ENCODE data around the gene MAPK14. TPM values are rescaled to one million over a fixed set of nuclear protein-coding genes. Genes with fewer than 3 reads are reported as not detected.

MAPK14 gene
- total and polyA plus RNA-seq, 12 donors: 9.2 to 38.1 (median 29.3) TPM

- Histone ChIP-seq H3K36me3 (peaks cover 0 to 99% (median 31%) of the 10 kb centered on the region in 9 donors), H3K4me1 (peaks cover 0 to 19% (median 13%) of the 10 kb centered on the region in 9 donors), H3K27me3 (no peaks in the 10 kb centered on the region), H3K9me3 (no peaks in the 10 kb centered on the region), H3K27ac (no peak overlapping the region), H3K4me3 (no peak overlapping the region)
- ATAC-seq: peak in 5 of 8 donors; percentile 68 to 87 (median 72)
- 20 to 37% methylated on average over 2 of the region's 2 CpGs for WGBS, 2 donors
- TF ChIP-seq CTCF (IDR thresholded peaks at IDR 0.05): no peak
- intact Hi-C loops (cut with DNase I): no loop called here
- no peak for DNase-seq
Measured at GRCh38 chr6:36104836-36105235, 77.2 kb downstream of the MAPK14 start.

- no peak for DNase-seq
- Histone ChIP-seq H3K9me3 (no peaks in the 10 kb centered on the region), H3K4me3 (no peak overlapping the region), H3K4me1 (peaks cover 0 to 12% (median 6%) of the 10 kb centered on the region in 9 donors), H3K36me3 (peaks cover 0 to 89% (median 23%) of the 10 kb centered on the region in 9 donors), H3K27ac (peak overlapping the region in 1 of 10 donors; percentile 33), H3K27me3 (no peaks in the 10 kb centered on the region)
- intact Hi-C loops (cut with DNase I): no loop called here
- ATAC-seq: no peak
- TF ChIP-seq CTCF (IDR thresholded peaks at IDR 0.05): no peak
- 81 to 88% methylated on average over 7 of the region's 7 CpGs for WGBS, 2 donors
Measured at GRCh38 chr6:36109092-36109491, 81.5 kb downstream of the MAPK14 start.

- WGBS, 2 donors: 76 to 83% methylated on average over 3 of the region's 3 CpGs
Measured at GRCh38 chr6:36110050-36110449, 82.4 kb downstream of the MAPK14 start.

GRCh38 chr6:36110863-36111262 is 83.3 kb downstream of the MAPK14 start:
- DNase-seq (no peak), ATAC-seq (no peak)
- peaks cover 0 to 76% (median 23%) of the 10 kb centered on the region in 9 donors for H3K36me3 ChIP-seq
- no peaks in the 10 kb centered on the region for H3K9me3 ChIP-seq
- no peaks in the 10 kb centered on the region for H3K27me3 ChIP-seq
- TF ChIP-seq CTCF (IDR thresholded peaks at IDR 0.05): no peak
- H3K27ac ChIP-seq: no peak overlapping the region
- H3K4me3 ChIP-seq: no peak overlapping the region
- 75 to 88% methylated on average over 4 of the region's 4 CpGs for WGBS, 2 donors
- intact Hi-C loops (cut with DNase I): no loop called here
- H3K4me1 ChIP-seq: peaks cover 0 to 26% (median 0%) of the 10 kb centered on the region in 9 donors

More at GRCh38 chr6:36110050-36110449, 82.4 kb downstream of the MAPK14 start:
- peaks cover 0 to 17% (median 2%) of the 10 kb centered on the region in 9 donors for H3K4me1 ChIP-seq
- no peaks in the 10 kb centered on the region for H3K9me3 ChIP-seq
- DNase-seq: no peak
- no peak overlapping the region for H3K4me3 ChIP-seq
- ATAC-seq: peak in 1 of 8 donors; percentile 45
- intact Hi-C loops (cut with DNase I): no loop called here
- H3K36me3 ChIP-seq: peaks cover 0 to 79% (median 23%) of the 10 kb centered on the region in 9 donors
- no peak for TF ChIP-seq CTCF (IDR thresholded peaks at IDR 0.05)
- H3K27ac ChIP-seq: no peak overlapping the region
- H3K27me3 ChIP-seq: no peaks in the 10 kb centered on the region
